ENCODE results near the gene PIK3R6.

DNA sequence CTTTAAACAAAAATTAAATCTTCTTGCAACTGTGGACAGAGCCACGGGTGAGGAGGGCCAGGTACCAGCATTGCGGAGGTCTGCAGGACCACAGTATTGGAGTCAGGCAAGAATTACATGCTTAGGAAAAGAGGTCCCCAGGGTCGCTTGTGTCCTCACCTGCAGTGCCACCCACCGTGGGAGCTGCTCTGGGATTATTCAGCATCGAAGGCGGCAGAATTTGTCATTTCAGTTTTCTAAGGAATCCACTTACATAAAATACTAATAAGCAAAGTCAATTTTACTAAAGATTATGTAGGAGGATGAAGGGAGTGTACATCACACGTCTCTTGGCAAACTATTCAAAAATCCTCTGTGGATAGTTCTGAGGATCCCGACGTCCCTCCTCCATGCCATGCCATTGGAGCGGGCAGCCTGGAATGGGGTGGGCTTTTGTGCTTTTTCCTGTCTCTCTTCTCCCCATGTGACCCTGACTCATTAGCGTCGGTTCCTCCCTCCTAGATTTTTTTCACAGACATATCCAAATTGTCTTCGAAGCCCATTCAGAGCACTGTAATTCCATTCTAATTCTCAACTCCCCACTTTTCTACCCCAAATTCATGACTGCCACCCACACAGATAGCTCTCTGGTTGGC, 3.0 kb upstream of the PIK3R6 start:
- TF ChIP-seq CTCF (IDR thresholded peaks at IDR 0.05 in 2 of 3, conservative IDR thresholded peaks at IDR 0.05 in 1 of 3; ENCODE audit: control insufficient read depth in 2 of 3, extremely low read depth in 1 of 3, insufficient read depth in 1 of 3, low read depth in 3 of 3, low read length in 3 of 3) (no peak), PAX5 (IDR thresholded peaks at IDR 0.05; ENCODE audit: borderline replicate concordance, low read depth, low read length) (no peak), SPI1 (IDR thresholded peaks at IDR 0.05; ENCODE audit: borderline replicate concordance, insufficient read depth, low read depth, low read length) (no peak), ZNF384 (IDR thresholded peaks at IDR 0.05; ENCODE audit: borderline replicate concordance, low read depth, low read length) (no peak), JUND (IDR thresholded peaks at IDR 0.05; ENCODE audit: low read depth, low read length) (no peak), EZH2 (IDR thresholded peaks at IDR 0.05; ENCODE audit: borderline replicate concordance, control insufficient read depth, low read depth, low read length) (no peak), GABPA (IDR thresholded peaks at IDR 0.05; ENCODE audit: low read depth) (no peak), POLR2AphosphoS5 (IDR thresholded peaks at IDR 0.05; ENCODE audit: low read length) (no peak)
- TF ChIP-seq, protein P1, sequence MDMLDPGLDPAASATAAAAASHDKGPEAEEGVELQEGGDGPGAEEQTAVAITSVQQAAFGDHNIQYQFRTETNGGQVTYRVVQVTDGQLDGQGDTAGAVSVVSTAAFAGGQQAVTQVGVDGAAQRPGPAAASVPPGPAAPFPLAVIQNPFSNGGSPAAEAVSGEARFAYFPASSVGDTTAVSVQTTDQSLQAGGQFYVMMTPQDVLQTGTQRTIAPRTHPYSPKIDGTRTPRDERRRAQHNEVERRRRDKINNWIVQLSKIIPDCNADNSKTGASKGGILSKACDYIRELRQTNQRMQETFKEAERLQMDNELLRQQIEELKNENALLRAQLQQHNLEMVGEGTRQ (IDR thresholded peaks at IDR 0.05; ENCODE audit: borderline replicate concordance, low read depth, low read length), result no peak
- TF ChIP-seq, protein P2, sequence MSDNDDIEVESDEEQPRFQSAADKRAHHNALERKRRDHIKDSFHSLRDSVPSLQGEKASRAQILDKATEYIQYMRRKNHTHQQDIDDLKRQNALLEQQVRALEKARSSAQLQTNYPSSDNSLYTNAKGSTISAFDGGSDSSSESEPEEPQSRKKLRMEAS (IDR thresholded peaks at IDR 0.05; ENCODE audit: low read depth, low read length), result no peak

Measured in GM12878 (cell line).